IMR-90 (cell line): ENCODE measurements around the gene NRG4. TPM values are rescaled to one million over a fixed set of nuclear protein-coding genes. Genes with fewer than 3 reads are reported as not detected.

ENCODE experiments used
- ATAC-seq: fragments of 200-7000 bp; cut with Tn5 transposase; 2 replicates; pipeline ENCODE4 v1.9.1; 2020; ENCODE audit warnings: low read depth, mild to moderate bottlenecking, moderate library complexity
- BruUV-seq: library from RNA; stranded (reverse); fragments of 400-500 nt; replicated peaks from 2 replicates; lab custom pipeline; 2021; lab: Mats Ljungman, UMichigan
- CTCF ChIA-PET: fragments of 300-600 bp; formaldehyde crosslinking; extraction: SDS; loops from one replicate; lab custom pipeline; 2021; ENCODE audit warnings: antibody characterized with exemption; lab: Yijun Ruan, JAX
- POLR2A ChIA-PET: fragments of 300-600 bp; sonication (Branson Sonifier 250); formaldehyde crosslinking; loops from one replicate; lab custom pipeline; 2022; ENCODE audit warnings: antibody characterized with exemption; ENCODE audit not compliant: unreplicated experiment; lab: Charles Lee
- DNase-seq: peaks from one replicate; pipeline ENCODE4 v3.0.0; 2013
- H2AFZ ChIP-seq: replicated peaks from 2 replicates; pipeline ENCODE3; 2013; ENCODE audit warnings: low read length, mild to moderate bottlenecking; ENCODE audit not compliant: poor library complexity
- H2AK5ac ChIP-seq: 2 replicates; pipeline ENCODE4 v1.6.1; 2013; ENCODE audit warnings: low read depth, low read length, inconsistent platforms
- H2AK9ac ChIP-seq: replicated peaks from 2 replicates; pipeline ENCODE3; 2013; ENCODE audit warnings: mild to moderate bottlenecking, low read depth, low read length, moderate library complexity; ENCODE audit not compliant: poor library complexity
- H2BK120ac ChIP-seq: 2 replicates; pipeline ENCODE4 v1.6.1; 2013; ENCODE audit warnings: low read depth, low read length, inconsistent platforms
- H2BK15ac ChIP-seq: 3 replicates; pipeline ENCODE4 v1.6.1; 2013; ENCODE audit warnings: low read depth, low read length, inconsistent platforms
- H2BK20ac ChIP-seq: 2 replicates; pipeline ENCODE4 v1.6.1; 2013; ENCODE audit warnings: low read depth, mild to moderate bottlenecking, inconsistent platforms, low read length, moderate library complexity
- H2BK5ac ChIP-seq: 2 replicates; pipeline ENCODE4 v1.6.1; 2013; ENCODE audit warnings: mild to moderate bottlenecking, low read depth, low read length, inconsistent platforms; ENCODE audit not compliant: poor library complexity, severe bottlenecking
- H3K14ac ChIP-seq: replicated peaks from 2 replicates; pipeline ENCODE4 v1.6.1; 2013; ENCODE audit warnings: low read depth, low read length, inconsistent platforms
- H3K18ac ChIP-seq: 2 replicates; pipeline ENCODE4 v1.6.1; 2013; ENCODE audit warnings: low read depth, low read length, control low read depth
- H3K23ac ChIP-seq: 2 replicates; pipeline ENCODE4 v1.6.1; 2013; ENCODE audit warnings: low read depth, low read length, inconsistent platforms
- H3K27ac ChIP-seq: 2 replicates; pipeline ENCODE4 v1.5.1; 2013; ENCODE audit warnings: mild to moderate bottlenecking, control low read depth, low read length; ENCODE audit not compliant: insufficient read depth
- H3K27me3 ChIP-seq: 2 replicates; pipeline ENCODE4 v1.6.1; 2013; ENCODE audit warnings: low read length; ENCODE audit not compliant: control insufficient read depth, insufficient read depth
- H3K36me3 ChIP-seq: 2 replicates; pipeline ENCODE4 v1.6.1; 2013; ENCODE audit warnings: low read length, mixed read lengths; ENCODE audit not compliant: control insufficient read depth, insufficient read depth
- H3K4ac ChIP-seq: 2 replicates; pipeline ENCODE4 v1.6.1; 2013; ENCODE audit warnings: low read depth, low read length, inconsistent platforms
- H3K4me1 ChIP-seq: 2 replicates; pipeline ENCODE4 v1.6.1; 2013; ENCODE audit warnings: low read length, mixed read lengths; ENCODE audit not compliant: control insufficient read depth, insufficient read depth
- H3K4me2 ChIP-seq: 2 replicates; pipeline ENCODE4 v1.6.1; 2013; ENCODE audit warnings: low read depth, mild to moderate bottlenecking, control low read depth, low read length, moderate library complexity
- H3K4me3 ChIP-seq: 2 replicates; pipeline ENCODE4 v1.5.1; 2013; ENCODE audit warnings: low read depth, mild to moderate bottlenecking, control low read depth, low read length, moderate library complexity; ENCODE audit not compliant: insufficient read depth
- H3K56ac ChIP-seq: 2 replicates; pipeline ENCODE4 v1.6.1; 2013; ENCODE audit warnings: low read length, inconsistent platforms; ENCODE audit not compliant: insufficient read depth; ENCODE audit errors: extremely low read depth
- H3K79me1 ChIP-seq, 2 experiments: 2 replicates each; pipeline ENCODE4 v1.6.1; 2013; ENCODE audit warnings: low read length in 2 of 2, inconsistent platforms in 1 of 2, low read depth in 1 of 2
- H3K9ac ChIP-seq: 2 replicates; pipeline ENCODE4 v1.6.1; 2013; ENCODE audit warnings: low read depth, low read length, control low read depth
- H3K9me1 ChIP-seq: 2 replicates; pipeline ENCODE4 v1.6.1; 2013; ENCODE audit warnings: low read length, inconsistent platforms; ENCODE audit not compliant: insufficient read depth
- H3K9me3 ChIP-seq: 2 replicates; pipeline ENCODE4 v1.6.1; 2013; ENCODE audit warnings: low read length; ENCODE audit not compliant: control insufficient read depth, insufficient read depth
- H4K20me1 ChIP-seq: 2 replicates; pipeline ENCODE4 v1.6.1; 2013; ENCODE audit warnings: low read length, inconsistent platforms; ENCODE audit not compliant: insufficient read depth
- H4K5ac ChIP-seq: 2 replicates; pipeline ENCODE4 v1.6.1; 2013; ENCODE audit warnings: mild to moderate bottlenecking, low read depth, low read length, control low read depth
- H4K8ac ChIP-seq, 2 experiments: 2 replicates each; pipeline ENCODE4 v1.6.1; 2013; ENCODE audit warnings: low read depth in 2 of 2, low read length in 2 of 2, control low read depth in 1 of 2, inconsistent platforms in 1 of 2
- H4K91ac ChIP-seq: 2 replicates; pipeline ENCODE4 v1.6.1; 2013; ENCODE audit warnings: low read depth, low read length, inconsistent platforms; ENCODE audit not compliant: insufficient read depth
- BHLHE40 ChIP-seq: fragments of 150-350 bp; IDR thresholded peaks from 2 replicates; pipeline ENCODE4 v1.6.1; 2016; ENCODE audit warnings: mild to moderate bottlenecking, low read depth, low read length
- CEBPB ChIP-seq: IDR thresholded peaks from 2 replicates; pipeline ENCODE4 v1.6.1; 2012; ENCODE audit warnings: low read depth, low read length, improper control_type of control experiment
- CHD1 ChIP-seq: IDR thresholded peaks from 2 replicates; pipeline ENCODE4 v1.6.1; 2012; ENCODE audit warnings: low read depth, low read length, improper control_type of control experiment
- ELK1 ChIP-seq: fragments of 150-350 bp; IDR thresholded peaks from 2 replicates; pipeline ENCODE4 v1.6.1; 2016; ENCODE audit warnings: low read depth, mild to moderate bottlenecking, low read length, moderate library complexity, borderline replicate concordance
- FOS ChIP-seq: fragments of 150-350 bp; IDR thresholded peaks from 2 replicates; pipeline ENCODE4 v1.6.1; 2016; ENCODE audit warnings: low read depth, low read length
- MAFK ChIP-seq: IDR thresholded peaks from 2 replicates; pipeline ENCODE4 v1.6.1; 2012; ENCODE audit warnings: low read depth, low read length, improper control_type of control experiment
- MAZ ChIP-seq: IDR thresholded peaks from 2 replicates; pipeline ENCODE4 v1.6.1; 2012; ENCODE audit warnings: low read depth, mild to moderate bottlenecking, low read length, improper control_type of control experiment, moderate library complexity, borderline replicate concordance
- MXI1 ChIP-seq: IDR thresholded peaks from 2 replicates; pipeline ENCODE4 v1.6.1; 2012; ENCODE audit warnings: low read depth, mild to moderate bottlenecking, low read length, moderate library complexity, borderline replicate concordance
- NFE2L2 ChIP-seq: fragments of 150-350 bp; IDR thresholded peaks from 2 replicates; pipeline ENCODE4 v1.6.1; 2016; ENCODE audit warnings: low read depth, mild to moderate bottlenecking, low read length
- POLR2A ChIP-seq: IDR thresholded peaks from 2 replicates; pipeline ENCODE4 v1.6.1; 2012; ENCODE audit warnings: mild to moderate bottlenecking, low read depth, low read length
- RAD21 ChIP-seq: IDR thresholded peaks from 2 replicates; pipeline ENCODE4 v1.6.1; 2012; ENCODE audit warnings: low read length, improper control_type of control experiment
- RCOR1 ChIP-seq: IDR thresholded peaks from 2 replicates; pipeline ENCODE4 v1.6.1; 2012; ENCODE audit warnings: mild to moderate bottlenecking, low read length, improper control_type of control experiment; ENCODE audit not compliant: insufficient replicate concordance
- RFX5 ChIP-seq: IDR thresholded peaks from 2 replicates; pipeline ENCODE4 v1.8.0; 2012; ENCODE audit warnings: low read depth, mild to moderate bottlenecking, low read length, moderate library complexity
- SMC3 ChIP-seq: fragments of 150-350 bp; IDR thresholded peaks from 2 replicates; pipeline ENCODE4 v1.6.1; 2016; ENCODE audit warnings: low read depth, mild to moderate bottlenecking, antibody characterized with exemption, low read length, moderate library complexity
- USF2 ChIP-seq: fragments of 150-350 bp; IDR thresholded peaks from 2 replicates; pipeline ENCODE4 v1.6.1; 2017; ENCODE audit warnings: mild to moderate bottlenecking, antibody characterized with exemption, low read length, low read depth
- WGBS, 2 experiments: methylation state at CpG; one replicate each; pipeline versions ENCODE4 v1.1.5 to v1.1.7; 2013; ENCODE audit warnings: missing lambda C conversion rate in 2 of 2; ENCODE audit not compliant: insufficient read length in 1 of 2; ENCODE audit errors: extremely low coverage in 2 of 2; 5-methylcytosine and 5-hydroxymethylcytosine counted together
- dilution Hi-C: fragments of 300-500 bp; cut with HindIII; formaldehyde crosslinking; loops from one replicate; pipeline ENCODE4 v1.14.3; 2018; ENCODE audit warnings: low sequenced_read_pairs; ENCODE audit not compliant: unreplicated experiment
- in situ Hi-C: fragments of 300-500 bp; cut with MboI; formaldehyde crosslinking; loops from 3 replicates; pipeline ENCODE4 v1.14.3; 2019; ENCODE audit warnings: low sequenced_read_pairs, inconsistent platforms, mixed read lengths
- intact Hi-C: fragments of 100-400 bp; cut with micrococcal nuclease; formaldehyde crosslinking; loops from 2 replicates; pipeline ENCODE4 v1.10.0; 2022
- polyA plus RNA-seq, 3 experiments: library from polyadenylated mRNA; depleted of rRNA; stranded (reverse); fragments of >200 nt; gene quantifications; 2 replicates each; pipeline ENCODE4 v1.2.3, GENCODE V29; 2012; ENCODE audit warnings: low replicate concordance in 1 of 3
- total RNA-seq: library from RNA; depleted of rRNA; stranded (reverse); fragments of >200 nt; gene quantifications from 2 replicates; pipeline ENCODE4 v1.2.3, GENCODE V29; 2012

The NRG4 gene
- total and polyA plus RNA-seq, 2 of the 4 experiments (the other 2 are of a cell fraction): not detected

- TF ChIP-seq MAZ: no peak
- no peak for TF ChIP-seq RCOR1
- TF ChIP-seq CHD1: no peak
- TF ChIP-seq RAD21: no peak
- TF ChIP-seq RFX5: no peak
- no peak for TF ChIP-seq SMC3
- no peak for TF ChIP-seq ELK1
- no peak for TF ChIP-seq POLR2A
- TF ChIP-seq BHLHE40: no peak
- TF ChIP-seq MAFK: no peak
- TF ChIP-seq USF2: no peak
- no peak for TF ChIP-seq NFE2L2
- no peak for TF ChIP-seq FOS
- no peak for TF ChIP-seq CEBPB
- no peak for TF ChIP-seq MXI1
- DNase-seq (no peak), ATAC-seq (no peak)
- CTCF ChIA-PET: interaction anchor here (0.6 kb wide), 1 partner anchor 16 kb away, joined by 4 read pairs; no protein-coding TSS in a partner anchor
- WGBS, 2 experiments: no CpG with 5 or more reads among the region's 4 CpGs
- H3K4me1 ChIP-seq: no peaks in the 10 kb centered on the region
- no peaks in the 10 kb centered on the region for H3K9me3 ChIP-seq
- in situ Hi-C loops: no loop called here
- H3K27me3 ChIP-seq: no peaks in the 10 kb centered on the region
- H3K4me3 ChIP-seq: no peak overlapping the region
- no peak overlapping the region for H3K9ac ChIP-seq
- H3K36me3 ChIP-seq: no peaks in the 10 kb centered on the region
- no peak overlapping the region for H4K5ac ChIP-seq
- no peak overlapping the region for H2AK9ac ChIP-seq
- no peak overlapping the region for H3K27ac ChIP-seq
- no peak overlapping the region for H3K18ac ChIP-seq
- H3K14ac ChIP-seq: no peak overlapping the region
- POLR2A ChIA-PET: no interaction called here
- no peak overlapping the region for H4K91ac ChIP-seq
- H2AFZ ChIP-seq: no peak overlapping the region
- H3K23ac ChIP-seq: no peak overlapping the region
- H2BK5ac ChIP-seq: no peak overlapping the region
- no peak overlapping the region for H3K4me2 ChIP-seq
- no peak overlapping the region for H4K8ac ChIP-seq
- H2BK15ac ChIP-seq: no peak overlapping the region
- no peak overlapping the region for H3K56ac ChIP-seq
- dilution Hi-C loops: no loop called here
- no peak overlapping the region for H2AK5ac ChIP-seq
- no peaks in the 10 kb centered on the region for H3K9me1 ChIP-seq
- BruUV-seq: no TSS peak
- H2BK20ac ChIP-seq: no peak overlapping the region
- H3K79me1 ChIP-seq: no peaks in the 10 kb centered on the region
- H4K20me1 ChIP-seq: no peaks in the 10 kb centered on the region
- no peak overlapping the region for H2BK120ac ChIP-seq
- intact Hi-C loops: no loop called here
- no peak overlapping the region for H3K4ac ChIP-seq
Observed at GRCh38 chr15:75952525-75952924, 59.7 kb downstream of the NRG4 start.
